ENCODE results near the gene PHACTR3.

DNA sequence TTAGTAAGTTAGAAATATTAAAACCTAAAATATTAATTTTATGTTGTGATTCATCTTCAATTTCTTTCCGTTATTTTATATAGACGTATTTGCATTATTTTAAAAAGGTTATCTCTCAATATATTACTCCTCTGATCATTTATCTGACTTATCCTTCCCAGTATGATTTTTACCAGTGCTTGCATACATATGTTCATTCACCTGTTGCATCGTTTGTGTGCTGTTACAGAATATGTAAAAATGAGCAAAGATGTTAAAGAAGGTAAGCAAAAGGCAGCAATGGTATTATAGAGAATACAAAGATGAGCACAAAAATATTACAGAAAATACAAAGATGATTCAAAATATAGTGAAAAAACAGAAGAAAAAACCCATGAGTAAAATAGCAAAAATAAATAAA lies 280.2 kb downstream of the PHACTR3 start:
- TF ChIP-seq, protein P1, sequence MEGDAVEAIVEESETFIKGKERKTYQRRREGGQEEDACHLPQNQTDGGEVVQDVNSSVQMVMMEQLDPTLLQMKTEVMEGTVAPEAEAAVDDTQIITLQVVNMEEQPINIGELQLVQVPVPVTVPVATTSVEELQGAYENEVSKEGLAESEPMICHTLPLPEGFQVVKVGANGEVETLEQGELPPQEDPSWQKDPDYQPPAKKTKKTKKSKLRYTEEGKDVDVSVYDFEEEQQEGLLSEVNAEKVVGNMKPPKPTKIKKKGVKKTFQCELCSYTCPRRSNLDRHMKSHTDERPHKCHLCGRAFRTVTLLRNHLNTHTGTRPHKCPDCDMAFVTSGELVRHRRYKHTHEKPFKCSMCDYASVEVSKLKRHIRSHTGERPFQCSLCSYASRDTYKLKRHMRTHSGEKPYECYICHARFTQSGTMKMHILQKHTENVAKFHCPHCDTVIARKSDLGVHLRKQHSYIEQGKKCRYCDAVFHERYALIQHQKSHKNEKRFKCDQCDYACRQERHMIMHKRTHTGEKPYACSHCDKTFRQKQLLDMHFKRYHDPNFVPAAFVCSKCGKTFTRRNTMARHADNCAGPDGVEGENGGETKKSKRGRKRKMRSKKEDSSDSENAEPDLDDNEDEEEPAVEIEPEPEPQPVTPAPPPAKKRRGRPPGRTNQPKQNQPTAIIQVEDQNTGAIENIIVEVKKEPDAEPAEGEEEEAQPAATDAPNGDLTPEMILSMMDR (IDR thresholded peaks at IDR 0.05; ENCODE audit: low read depth, low read length, missing input control), result no peak
- no peak for TF ChIP-seq JUND (IDR thresholded peaks at IDR 0.05)
- no peak for TF ChIP-seq SP1 (IDR thresholded peaks at IDR 0.05)
- TF ChIP-seq RAD21 (IDR thresholded peaks at IDR 0.05), result no peak
- TF ChIP-seq, protein P2, sequence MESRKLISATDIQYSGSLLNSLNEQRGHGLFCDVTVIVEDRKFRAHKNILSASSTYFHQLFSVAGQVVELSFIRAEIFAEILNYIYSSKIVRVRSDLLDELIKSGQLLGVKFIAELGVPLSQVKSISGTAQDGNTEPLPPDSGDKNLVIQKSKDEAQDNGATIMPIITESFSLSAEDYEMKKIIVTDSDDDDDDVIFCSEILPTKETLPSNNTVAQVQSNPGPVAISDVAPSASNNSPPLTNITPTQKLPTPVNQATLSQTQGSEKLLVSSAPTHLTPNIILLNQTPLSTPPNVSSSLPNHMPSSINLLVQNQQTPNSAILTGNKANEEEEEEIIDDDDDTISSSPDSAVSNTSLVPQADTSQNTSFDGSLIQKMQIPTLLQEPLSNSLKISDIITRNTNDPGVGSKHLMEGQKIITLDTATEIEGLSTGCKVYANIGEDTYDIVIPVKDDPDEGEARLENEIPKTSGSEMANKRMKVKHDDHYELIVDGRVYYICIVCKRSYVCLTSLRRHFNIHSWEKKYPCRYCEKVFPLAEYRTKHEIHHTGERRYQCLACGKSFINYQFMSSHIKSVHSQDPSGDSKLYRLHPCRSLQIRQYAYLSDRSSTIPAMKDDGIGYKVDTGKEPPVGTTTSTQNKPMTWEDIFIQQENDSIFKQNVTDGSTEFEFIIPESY (IDR thresholded peaks at IDR 0.05), result no peak
- no peak for TF ChIP-seq YY1 (IDR thresholded peaks at IDR 0.05)
- no peak for TF ChIP-seq EGR1 (IDR thresholded peaks at IDR 0.05; ENCODE audit: low read depth in 2 of 2)
- TF ChIP-seq, protein P3, sequence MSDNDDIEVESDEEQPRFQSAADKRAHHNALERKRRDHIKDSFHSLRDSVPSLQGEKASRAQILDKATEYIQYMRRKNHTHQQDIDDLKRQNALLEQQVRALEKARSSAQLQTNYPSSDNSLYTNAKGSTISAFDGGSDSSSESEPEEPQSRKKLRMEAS (IDR thresholded peaks at IDR 0.05), result no peak
- TF ChIP-seq NR2F2 (IDR thresholded peaks at IDR 0.05), result no peak
- TF ChIP-seq, protein P4, sequence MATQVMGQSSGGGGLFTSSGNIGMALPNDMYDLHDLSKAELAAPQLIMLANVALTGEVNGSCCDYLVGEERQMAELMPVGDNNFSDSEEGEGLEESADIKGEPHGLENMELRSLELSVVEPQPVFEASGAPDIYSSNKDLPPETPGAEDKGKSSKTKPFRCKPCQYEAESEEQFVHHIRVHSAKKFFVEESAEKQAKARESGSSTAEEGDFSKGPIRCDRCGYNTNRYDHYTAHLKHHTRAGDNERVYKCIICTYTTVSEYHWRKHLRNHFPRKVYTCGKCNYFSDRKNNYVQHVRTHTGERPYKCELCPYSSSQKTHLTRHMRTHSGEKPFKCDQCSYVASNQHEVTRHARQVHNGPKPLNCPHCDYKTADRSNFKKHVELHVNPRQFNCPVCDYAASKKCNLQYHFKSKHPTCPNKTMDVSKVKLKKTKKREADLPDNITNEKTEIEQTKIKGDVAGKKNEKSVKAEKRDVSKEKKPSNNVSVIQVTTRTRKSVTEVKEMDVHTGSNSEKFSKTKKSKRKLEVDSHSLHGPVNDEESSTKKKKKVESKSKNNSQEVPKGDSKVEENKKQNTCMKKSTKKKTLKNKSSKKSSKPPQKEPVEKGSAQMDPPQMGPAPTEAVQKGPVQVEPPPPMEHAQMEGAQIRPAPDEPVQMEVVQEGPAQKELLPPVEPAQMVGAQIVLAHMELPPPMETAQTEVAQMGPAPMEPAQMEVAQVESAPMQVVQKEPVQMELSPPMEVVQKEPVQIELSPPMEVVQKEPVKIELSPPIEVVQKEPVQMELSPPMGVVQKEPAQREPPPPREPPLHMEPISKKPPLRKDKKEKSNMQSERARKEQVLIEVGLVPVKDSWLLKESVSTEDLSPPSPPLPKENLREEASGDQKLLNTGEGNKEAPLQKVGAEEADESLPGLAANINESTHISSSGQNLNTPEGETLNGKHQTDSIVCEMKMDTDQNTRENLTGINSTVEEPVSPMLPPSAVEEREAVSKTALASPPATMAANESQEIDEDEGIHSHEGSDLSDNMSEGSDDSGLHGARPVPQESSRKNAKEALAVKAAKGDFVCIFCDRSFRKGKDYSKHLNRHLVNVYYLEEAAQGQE (IDR thresholded peaks at IDR 0.05), result no peak

All from liver (tissue), 3 donors.